Ascending aorta (tissue), 2 donors: Measurements from ENCODE around the gene ITSN1. TPM values are rescaled to one million over a fixed set of nuclear protein-coding genes. Genes with fewer than 3 reads are reported as not detected.

ENCODE experiments used
- DNase-seq, 2 donors: peaks; one replicate each; pipeline ENCODE4 v3.0.0-alpha.2; 2019; ENCODE audit warnings: low spot score in 2 of 2
- H3K27ac ChIP-seq, 2 donors: fragments of 200-600 bp; sonication (generic); one replicate each; pipeline ENCODE4 v1.5.1; 2016 to 2017; ENCODE audit warnings: mild to moderate bottlenecking in 1 of 2
- H3K27me3 ChIP-seq: fragments of 200-600 bp; sonication (generic); one replicate; pipeline ENCODE4 v1.5.1; 2017
- H3K36me3 ChIP-seq, 2 donors: fragments of 200-600 bp; sonication (generic); one replicate each; pipeline ENCODE4 v1.5.1; 2016
- H3K4me1 ChIP-seq, 2 donors: fragments of 200-600 bp; sonication (generic); one replicate each; pipeline ENCODE4 v1.5.1; 2016 to 2017; ENCODE audit warnings: mild to moderate bottlenecking in 1 of 2
- H3K4me3 ChIP-seq, 2 donors: fragments of 200-600 bp; sonication (generic); one replicate each; pipeline ENCODE4 v1.5.1; 2016 to 2017; ENCODE audit warnings: mild to moderate bottlenecking in 1 of 2
- H3K9me3 ChIP-seq, 2 donors: fragments of 200-600 bp; sonication (generic); one replicate each; pipeline ENCODE4 v1.5.1; 2016
- intact Hi-C: fragments of 100-400 bp; cut with DNase I; formaldehyde crosslinking; loops from one replicate; pipeline ENCODE4 v1.15.1; 2023
- total RNA-seq: library from RNA; depleted of rRNA; stranded (reverse); fragments of >200 nt; gene quantifications from one replicate; pipeline ENCODE4 v1.1.0, GENCODE V29; 2016
- TF ChIP-seq, protein P1 (sequence below), 3 experiments: fragments of 200-600 bp in 2 of 3; fragments of 450-650 bp in 1 of 3; sonication (generic) in 2 of 3; IDR thresholded peaks; one replicate each; pipeline ENCODE4 v1.5.1; 2016 to 2019; ENCODE audit warnings: antibody characterized with exemption in 3 of 3, mild to moderate bottlenecking in 1 of 3, moderate library complexity in 1 of 3

Gene ITSN1
- total RNA-seq, 1 donor from 2014 or later = 95.0 TPM

GRCh38 chr21:33808715-33809367, 166.5 kb downstream of the ITSN1 start:
- Histone ChIP-seq H3K27me3 (no peaks in the 10 kb centered on the region), H3K36me3 (no peaks in the 10 kb centered on the region), H3K27ac (peak overlapping the region; percentile 14 to 21), H3K4me1 (peaks cover 8 to 18% of the 10 kb centered on the region in 2 donors), H3K4me3 (no peak overlapping the region), H3K9me3 (no peaks in the 10 kb centered on the region)
- intact Hi-C loops = no loop called here
- TF ChIP-seq, protein P1, sequence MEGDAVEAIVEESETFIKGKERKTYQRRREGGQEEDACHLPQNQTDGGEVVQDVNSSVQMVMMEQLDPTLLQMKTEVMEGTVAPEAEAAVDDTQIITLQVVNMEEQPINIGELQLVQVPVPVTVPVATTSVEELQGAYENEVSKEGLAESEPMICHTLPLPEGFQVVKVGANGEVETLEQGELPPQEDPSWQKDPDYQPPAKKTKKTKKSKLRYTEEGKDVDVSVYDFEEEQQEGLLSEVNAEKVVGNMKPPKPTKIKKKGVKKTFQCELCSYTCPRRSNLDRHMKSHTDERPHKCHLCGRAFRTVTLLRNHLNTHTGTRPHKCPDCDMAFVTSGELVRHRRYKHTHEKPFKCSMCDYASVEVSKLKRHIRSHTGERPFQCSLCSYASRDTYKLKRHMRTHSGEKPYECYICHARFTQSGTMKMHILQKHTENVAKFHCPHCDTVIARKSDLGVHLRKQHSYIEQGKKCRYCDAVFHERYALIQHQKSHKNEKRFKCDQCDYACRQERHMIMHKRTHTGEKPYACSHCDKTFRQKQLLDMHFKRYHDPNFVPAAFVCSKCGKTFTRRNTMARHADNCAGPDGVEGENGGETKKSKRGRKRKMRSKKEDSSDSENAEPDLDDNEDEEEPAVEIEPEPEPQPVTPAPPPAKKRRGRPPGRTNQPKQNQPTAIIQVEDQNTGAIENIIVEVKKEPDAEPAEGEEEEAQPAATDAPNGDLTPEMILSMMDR (IDR thresholded peaks at IDR 0.05) = no peak
- DNase-seq = no peak

DNA sequence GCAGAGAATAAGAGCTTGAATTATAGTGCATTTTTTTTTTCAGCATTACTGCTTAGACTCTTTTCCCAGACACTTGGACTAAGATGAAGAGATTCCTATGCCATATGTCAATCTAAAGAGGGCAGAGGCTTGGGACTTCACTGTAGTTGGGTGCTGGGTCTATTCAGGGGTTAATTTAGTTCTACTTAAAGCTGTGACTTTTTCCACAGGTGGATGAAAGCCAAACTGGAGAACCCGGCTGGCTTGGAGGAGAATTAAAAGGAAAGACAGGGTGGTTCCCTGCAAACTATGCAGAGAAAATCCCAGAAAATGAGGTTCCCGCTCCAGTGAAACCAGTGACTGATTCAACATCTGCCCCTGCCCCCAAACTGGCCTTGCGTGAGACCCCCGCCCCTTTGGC, 168.5 kb downstream of the ITSN1 start:
- Histone ChIP-seq H3K4me3 (peak overlapping the region in 1 of 2 donors; percentile 20), H3K27ac (peak overlapping the region; percentile 66 to 70), H3K36me3 (peaks cover 5 to 6% of the 10 kb centered on the region in 2 donors), H3K4me1 (peaks cover 8 to 19% of the 10 kb centered on the region in 2 donors), H3K9me3 (no peaks in the 10 kb centered on the region), H3K27me3 (no peaks in the 10 kb centered on the region)
- TF ChIP-seq, protein P1 (IDR thresholded peaks at IDR 0.05) = no peak
- no peak for DNase-seq
- intact Hi-C loops = no loop called here

DNA sequence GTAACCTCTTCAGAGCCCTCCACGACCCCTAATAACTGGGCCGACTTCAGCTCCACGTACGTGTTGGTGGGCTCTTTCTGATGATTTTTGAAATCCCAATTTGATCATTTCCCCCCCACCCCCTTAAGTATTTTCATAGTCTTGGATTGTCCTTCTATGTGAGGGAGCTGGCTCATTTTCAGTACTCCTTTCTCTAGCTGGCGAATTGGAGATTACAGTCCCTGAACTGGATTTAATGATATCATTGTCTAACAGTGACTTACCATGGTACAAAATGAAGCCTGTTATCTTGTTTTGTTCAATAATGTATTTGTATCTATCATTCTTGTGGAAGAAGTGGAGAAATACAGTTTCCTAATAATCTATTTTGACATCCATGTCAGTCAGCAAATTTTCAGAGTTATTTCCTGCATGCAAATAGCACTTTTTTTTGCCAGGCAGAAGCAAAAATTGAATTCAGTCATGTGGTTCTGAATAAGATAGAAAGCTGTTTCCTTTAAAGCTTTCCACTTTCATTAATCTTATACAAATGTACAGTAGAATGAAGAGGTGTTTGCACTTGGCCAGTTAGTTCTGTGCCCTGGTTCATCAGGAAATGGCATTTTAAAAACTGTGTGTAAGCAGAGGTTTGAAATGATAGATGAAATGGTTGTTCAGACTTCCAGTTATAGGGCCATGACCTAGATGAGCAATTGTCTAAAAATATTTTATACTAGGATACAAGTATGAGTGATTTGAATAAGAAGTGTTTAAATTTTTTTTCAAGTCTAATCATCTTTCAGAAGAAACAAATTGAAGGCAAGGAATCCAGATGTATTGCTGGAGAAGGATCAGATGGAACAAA, 169.1 kb downstream of the ITSN1 start:
- no peaks in the 10 kb centered on the region for H3K9me3 ChIP-seq
- no peaks in the 10 kb centered on the region for H3K27me3 ChIP-seq
- TF ChIP-seq, protein P1 (IDR thresholded peaks at IDR 0.05) = no peak
- H3K27ac ChIP-seq = peak overlapping the region; percentile 66 to 70
- H3K36me3 ChIP-seq = peaks cover 10 to 11% of the 10 kb centered on the region in 2 donors
- H3K4me1 ChIP-seq = peaks cover 8 to 19% of the 10 kb centered on the region in 2 donors
- peak overlapping the region in 1 of 2 donors; percentile 20 for H3K4me3 ChIP-seq
- DNase-seq = no peak
- intact Hi-C loops = no loop called here

DNA sequence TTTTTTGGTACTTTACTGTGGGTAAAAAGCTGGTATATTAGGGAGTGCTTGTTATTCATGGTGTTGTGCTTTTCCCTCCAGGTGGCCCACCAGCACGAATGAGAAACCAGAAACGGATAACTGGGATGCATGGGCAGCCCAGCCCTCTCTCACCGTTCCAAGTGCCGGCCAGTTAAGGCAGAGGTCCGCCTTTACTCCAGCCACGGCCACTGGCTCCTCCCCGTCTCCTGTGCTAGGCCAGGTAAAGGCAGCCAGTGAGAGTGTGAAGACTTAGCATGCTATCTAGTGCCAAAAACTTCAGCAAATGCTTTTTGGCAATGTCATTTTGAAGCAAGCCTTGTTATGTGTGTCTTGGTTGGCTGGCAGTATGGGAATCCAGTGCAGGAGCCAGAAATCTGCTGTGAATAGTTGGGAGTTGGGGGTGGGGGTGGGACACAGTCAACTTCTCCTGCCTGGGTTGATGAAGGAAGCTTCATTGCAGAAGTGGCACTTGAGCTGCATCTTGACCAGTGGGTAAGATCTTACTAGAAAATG, 171.6 kb downstream of the ITSN1 start:
- Histone ChIP-seq H3K36me3 (peaks cover 10 to 11% of the 10 kb centered on the region in 2 donors), H3K4me3 (no peak overlapping the region), H3K27me3 (no peaks in the 10 kb centered on the region), H3K4me1 (peaks cover 8 to 19% of the 10 kb centered on the region in 2 donors), H3K9me3 (no peaks in the 10 kb centered on the region), H3K27ac (no peak overlapping the region)
- DNase-seq = no peak
- TF ChIP-seq, protein P1 (IDR thresholded peaks at IDR 0.05) = no peak
- intact Hi-C loops = no loop called here

- intact Hi-C loops = no loop called here
These were observed 172.9 kb downstream of the ITSN1 start for GRCh38 chr21:33815143-33815707.

More at GRCh38 chr21:33815143-33815707, 172.9 kb downstream of the ITSN1 start:
- no peak overlapping the region for H3K27ac ChIP-seq
- TF ChIP-seq, protein P1 (IDR thresholded peaks at IDR 0.05) = no peak
- no peak for DNase-seq
- H3K4me3 ChIP-seq = no peak overlapping the region
- H3K9me3 ChIP-seq = no peaks in the 10 kb centered on the region
- peaks cover 10 to 16% of the 10 kb centered on the region in 2 donors for H3K36me3 ChIP-seq
- H3K27me3 ChIP-seq = no peaks in the 10 kb centered on the region
- H3K4me1 ChIP-seq = peaks cover 8 to 19% of the 10 kb centered on the region in 2 donors
